AG08395 (cell line): Measurements from ENCODE around the gene MRPL11.
"Not testable (repeated sequence)": the region's sequence is repeated elsewhere in the genome, so short reads cannot be mapped to it uniquely, and the experiment has no call there.

Source experiments
- DNase-seq: peaks from one replicate; pipeline ENCODE4 v3.0.0; 2012; ENCODE audit warnings: mixed read lengths, low spot score

MRPL11 gene

DNA sequence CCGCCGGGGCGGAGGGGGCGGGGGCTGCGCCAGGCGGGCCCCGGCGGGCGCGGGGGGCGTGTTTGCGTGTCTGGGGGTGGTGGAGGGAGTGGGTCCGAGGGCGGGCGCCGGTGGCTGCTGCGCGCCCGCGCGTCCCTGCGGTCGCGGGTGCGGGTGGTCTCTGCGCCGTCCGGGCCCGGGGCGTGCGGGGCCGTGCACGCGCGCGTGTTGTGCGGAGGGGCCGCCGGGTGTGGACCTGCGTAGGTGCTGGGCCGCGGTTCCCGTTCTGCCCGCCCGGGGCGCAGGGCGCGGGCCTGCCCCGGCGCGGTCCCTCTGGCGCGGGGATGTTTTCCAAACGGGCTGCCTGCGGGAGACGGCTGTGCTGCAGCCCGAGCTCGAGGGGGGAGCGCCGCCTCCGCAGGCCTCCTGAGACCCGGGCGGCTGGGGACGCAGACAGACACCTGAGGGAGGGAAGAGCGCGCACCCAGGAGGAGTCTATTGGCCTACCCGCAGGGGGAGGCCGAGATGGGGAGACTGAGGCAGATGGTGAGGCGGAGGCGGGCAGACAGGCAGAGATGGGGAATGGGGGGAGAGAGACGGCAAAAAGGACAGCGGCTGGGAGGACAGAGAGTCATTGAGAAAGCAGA, 28.5 kb upstream of the MRPL11 start:
- DNase-seq, result peak; percentile 56

DNA sequence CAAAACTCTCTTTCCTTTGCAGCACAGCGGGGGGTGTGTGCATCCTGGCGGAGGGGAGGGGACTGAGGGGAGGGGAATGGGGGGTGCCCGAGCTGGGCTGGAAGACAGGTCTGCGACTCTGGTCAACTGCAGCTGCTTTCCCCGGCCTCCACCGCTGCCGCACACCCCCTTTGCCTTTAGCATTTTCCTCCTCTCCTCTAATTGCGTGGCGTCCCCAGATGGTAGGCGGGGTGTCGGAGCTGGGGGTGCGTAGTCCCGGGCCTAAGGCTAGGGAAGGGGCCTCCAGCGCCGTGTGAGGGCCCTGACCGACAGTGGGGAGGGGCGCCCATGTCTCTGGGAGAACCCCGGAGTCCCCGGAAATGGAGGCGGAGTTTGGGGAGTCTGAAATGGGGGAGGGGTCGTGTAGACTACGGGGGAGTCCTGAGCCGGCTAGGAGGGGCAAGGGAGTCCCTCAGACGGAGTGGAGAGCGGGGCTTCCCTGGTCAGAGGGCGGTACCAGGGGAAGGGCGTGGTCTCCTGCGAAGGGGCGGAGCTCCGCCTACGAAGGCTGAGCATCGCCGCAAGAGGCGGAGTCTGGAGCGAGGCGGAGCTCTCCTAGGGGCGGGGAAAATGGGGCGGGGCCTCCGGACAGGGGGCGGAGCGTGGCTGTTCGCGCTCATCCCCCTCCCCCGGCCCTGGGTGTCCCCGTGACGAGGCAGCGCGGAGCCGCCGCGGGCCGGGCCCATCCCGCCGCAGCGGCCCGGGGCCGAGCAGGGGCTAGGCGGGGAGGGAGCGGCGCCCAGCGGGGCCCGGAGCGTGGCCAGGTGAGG, 27.8 kb upstream of the MRPL11 start, which contains the start of gene PELI3:
TSS of gene PELI3 (plus strand) at position 681 of the 809 bp plus-strand sequence. CDS start 1,224 bp downstream, outside the sequence.
- DNase-seq, result peak; percentile 99

DNA sequence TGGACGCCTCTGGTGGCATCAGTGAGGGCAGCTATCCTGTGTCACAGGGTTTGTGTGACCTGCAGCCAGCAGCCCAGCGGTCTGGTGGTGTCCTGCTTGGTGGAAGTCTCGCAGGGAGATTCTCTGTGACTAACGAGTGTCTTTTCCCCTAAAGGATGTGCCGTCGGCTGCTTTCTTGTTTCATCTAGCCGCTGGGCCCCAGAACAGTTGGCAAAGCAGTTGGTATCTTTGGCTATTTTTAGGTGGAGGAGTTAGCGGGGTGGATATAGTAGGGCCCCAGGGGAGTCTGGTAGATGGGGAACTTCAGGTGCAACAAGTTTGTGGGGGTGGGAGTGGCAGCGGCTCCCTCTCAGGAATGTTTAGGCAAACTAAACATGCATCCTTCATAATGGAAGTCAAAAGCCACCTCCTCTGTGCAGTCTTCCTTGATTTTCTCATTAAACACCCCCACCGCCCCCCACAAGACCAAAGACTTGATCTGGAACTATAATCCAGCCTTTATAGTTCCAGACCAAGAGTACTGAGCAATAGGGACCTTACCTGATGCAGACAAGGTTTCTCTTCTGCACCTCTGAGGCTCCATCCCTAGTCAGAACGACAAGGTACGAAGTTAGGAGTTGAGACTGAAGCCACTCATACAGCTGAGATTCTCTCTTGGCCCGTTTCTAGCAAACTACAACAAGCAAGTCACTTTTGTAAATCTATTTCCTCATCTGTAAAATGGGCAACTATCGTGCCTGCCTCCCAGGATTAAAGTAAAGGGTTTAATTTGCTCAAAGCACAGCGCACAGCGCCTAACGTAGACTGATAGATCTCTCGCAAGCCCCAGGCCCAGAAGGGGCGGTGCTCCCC, 27.0 kb upstream of the MRPL11 start:
- no peak for DNase-seq

DNA sequence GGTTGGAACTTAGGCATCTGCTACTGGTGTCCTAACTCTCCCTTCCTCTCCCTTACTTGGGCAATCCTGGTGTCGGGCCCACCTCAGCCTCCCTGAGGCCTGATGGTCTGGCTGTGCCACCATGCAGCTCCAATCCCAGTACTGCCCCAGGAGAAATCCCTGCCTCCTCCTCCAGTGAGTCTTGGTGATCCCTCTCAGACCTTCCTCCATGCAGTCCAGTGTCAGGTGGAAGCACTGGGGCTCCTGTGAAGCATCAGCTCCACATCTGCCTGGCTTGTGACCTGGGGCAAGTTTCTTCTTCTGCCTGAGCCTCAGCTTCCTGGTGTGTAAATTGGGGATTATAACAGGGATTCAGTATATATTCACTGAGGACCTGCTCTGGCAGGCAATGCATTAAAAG, 26.3 kb upstream of the MRPL11 start:
- DNase-seq, result no peak

DNA sequence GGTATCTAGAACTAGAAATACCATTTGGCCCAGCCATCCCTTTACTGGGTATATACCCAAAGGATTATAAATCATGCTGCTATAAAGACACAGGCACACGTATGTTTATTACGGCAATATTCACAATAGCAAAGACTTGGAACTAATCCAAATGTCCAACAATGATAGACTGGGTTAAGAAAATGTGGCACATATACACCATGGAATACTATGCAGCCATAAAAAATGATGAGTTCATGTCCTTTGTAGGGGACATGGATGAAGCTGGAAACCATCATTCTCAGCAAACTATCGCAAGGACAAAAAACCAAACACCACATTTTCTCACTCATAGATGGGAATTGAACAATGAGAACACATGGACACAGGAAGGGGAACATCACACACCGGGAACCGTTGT, 25.5 kb upstream of the MRPL11 start:
- not testable (repeated sequence) for DNase-seq

DNA sequence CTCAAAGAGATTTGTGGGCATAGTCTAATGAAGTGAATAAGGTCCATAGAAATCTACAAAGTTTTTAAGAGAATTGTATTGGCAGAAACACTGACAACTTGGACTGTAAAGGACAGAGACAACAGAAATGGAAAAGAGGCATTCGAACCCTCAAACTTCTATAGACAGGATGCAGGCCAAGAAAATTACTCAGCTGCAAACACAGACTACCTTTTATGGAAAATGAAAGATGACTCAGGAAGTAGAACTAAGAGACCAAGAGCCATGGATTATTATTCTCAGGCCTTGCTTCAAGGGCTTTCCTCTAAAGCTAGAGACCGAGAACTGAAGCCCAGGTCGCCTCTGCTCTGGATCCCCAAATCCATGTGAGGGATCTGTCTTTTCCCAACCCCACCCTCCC, 24.3 kb upstream of the MRPL11 start:
- DNase-seq, result no peak

DNA sequence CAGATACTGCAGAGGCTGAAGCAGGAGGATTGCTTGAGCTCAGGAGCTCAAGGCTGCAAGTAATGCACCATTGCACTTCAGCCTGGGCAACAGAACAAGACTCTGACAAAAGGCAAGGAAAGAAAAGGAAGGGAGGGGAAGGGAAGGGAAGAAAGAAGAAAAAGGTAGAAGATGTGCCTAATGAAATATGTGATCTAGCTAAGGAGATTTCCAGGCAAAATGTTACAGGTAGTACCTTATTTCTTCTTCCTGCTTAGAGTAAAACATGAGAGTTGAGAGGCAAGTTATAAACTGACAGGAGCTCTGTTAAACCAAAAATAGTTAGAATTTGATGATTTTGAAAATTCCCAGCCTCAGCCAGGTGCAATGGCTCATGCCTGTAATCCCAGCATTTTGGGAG, 23.4 kb upstream of the MRPL11 start:
- no peak for DNase-seq

DNA sequence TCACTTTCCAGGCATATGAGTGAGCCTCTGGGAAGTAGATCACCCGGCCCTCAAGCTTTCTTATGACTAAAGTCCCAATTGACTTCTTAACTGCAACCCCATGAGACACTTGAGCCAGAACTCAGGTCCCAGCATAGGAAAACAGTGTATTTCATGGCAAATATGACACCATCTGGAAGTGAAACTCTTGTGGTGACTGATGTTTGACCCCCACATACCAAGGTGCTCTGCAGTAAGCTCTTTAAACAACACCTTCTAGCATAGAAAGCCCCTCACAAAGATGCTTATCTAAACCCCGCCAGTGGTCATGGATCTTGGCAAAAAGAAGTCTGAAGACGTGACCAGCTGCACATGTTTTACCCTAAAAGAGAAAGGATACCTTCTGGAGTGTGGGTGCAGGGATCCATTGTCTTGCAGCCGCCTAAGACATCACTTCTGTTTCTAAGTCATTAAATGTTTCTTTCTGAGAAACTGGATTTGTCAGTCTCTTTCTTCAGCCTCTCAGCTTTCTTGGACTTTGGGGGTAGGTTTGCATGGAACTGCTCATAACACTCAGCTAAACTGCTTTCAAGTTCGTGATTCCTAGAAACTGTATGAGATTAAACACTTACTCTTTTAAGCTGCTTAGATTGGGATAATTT, 20.6 kb upstream of the MRPL11 start:
- no peak for DNase-seq

DNA sequence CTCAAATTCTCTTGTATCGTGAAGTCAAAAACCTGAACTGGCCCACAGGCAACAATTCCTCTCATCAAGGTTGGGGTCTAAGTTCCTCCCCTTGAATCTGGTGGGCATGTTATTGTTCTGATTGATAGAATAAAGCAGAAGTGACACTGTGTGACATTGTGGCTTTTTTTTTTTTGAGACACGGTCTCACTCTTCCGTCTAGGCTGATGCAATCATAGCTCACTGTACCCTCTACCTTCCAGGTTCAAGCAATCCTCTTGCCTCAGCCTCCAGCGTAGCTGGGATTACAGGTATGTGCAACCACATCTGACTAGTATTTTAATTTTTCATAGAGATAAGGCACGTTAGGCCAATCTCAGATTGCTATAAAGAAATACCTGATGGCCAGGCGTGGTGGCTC, 19.2 kb upstream of the MRPL11 start:
- no peak for DNase-seq

DNA sequence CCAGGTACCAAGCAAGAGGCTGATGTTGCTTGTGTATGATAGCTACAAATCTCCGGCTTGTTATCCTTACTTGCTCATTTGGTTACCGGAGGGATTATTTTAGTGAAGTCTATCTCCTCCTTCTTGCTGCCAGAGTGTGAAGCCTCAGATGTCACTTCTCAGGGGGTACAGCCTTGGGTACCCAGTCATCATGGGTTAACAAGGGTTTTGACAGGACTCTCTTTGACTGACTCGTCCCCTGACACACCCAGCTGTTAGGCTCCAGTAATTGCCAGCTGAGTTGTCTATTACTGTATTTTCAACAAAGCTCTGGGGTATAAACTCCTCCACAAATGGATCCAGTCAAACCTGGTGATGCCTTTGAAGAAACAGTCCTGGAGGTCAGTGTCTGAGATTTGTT, 16.2 kb upstream of the MRPL11 start:
- DNase-seq, result no peak

DNA sequence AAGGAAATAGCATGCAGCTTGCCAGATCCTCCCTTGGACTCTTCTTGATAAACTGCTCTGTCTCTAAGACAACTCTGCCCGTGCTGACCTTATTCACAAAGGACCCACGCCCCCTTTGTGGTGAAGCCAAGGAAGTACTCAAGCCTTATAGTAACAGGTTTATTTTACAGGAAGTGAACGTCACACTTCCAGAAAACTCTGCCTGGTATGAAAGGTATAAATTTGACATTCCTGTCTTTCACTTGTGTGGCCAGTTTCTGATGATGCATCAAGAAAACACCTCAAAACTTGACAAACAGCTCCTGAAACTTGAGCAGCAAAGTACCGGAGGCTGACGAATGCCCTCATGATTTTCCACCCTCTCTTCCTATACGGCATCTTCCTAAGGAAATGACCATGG, 15.6 kb upstream of the MRPL11 start:
- DNase-seq, result no peak

DNA sequence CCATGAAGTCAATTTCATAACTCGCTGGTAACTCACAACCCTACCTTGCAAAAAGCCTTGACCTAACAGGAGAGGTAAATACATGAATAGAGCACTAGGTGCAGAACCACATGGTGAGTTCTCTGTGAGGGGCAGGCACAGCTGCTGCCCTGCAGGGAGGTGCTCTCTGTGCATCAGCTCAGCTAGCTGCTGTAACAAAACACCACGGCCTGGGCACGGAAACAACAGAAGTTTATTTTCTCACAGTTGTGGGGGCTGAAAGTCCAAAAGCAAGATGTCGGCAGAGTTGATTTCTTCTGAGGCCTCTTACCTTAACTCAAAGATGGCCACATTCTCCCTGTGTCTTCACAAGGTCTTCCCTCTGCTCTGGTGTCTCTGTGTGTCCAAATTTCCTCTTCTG, 13.0 kb upstream of the MRPL11 start:
- no peak for DNase-seq

DNA sequence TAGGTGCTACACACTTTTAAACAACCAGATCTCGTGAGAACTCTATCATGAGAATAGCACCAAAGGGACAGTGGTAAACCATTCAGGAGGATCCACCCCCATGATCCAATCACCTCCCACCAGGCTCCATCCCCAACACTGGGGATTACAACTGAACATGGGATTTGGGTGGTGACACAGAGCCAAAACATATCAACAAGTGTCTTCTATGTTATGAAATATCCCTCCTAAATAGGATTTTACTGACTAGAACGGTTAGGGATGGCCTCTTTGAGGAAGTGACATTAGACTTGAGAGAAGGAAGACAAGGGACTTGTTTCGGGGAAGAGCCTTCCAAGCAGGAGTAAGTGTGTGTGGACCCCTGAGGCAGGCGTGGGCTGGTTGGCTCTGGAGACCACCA, 11.9 kb upstream of the MRPL11 start:
- no peak for DNase-seq

DNA sequence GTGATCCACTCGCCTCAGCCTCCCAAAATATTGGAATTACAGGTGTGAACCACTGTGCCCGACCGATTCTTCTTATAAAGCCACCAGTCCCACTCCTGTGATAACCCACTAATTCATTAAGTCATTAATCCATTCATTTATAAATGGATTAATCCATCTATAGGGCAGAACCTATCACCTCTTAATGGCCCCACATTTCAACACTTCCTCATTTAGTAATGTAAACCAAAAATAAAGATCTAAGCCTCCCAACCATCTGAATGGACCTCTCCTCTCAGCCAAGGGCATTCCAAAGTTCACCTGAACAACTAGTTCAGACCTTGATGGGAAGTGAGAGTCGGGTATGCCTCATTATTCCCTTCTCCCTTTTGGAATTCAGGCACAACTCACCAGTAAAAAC, 9.9 kb upstream of the MRPL11 start:
- no peak for DNase-seq

DNA sequence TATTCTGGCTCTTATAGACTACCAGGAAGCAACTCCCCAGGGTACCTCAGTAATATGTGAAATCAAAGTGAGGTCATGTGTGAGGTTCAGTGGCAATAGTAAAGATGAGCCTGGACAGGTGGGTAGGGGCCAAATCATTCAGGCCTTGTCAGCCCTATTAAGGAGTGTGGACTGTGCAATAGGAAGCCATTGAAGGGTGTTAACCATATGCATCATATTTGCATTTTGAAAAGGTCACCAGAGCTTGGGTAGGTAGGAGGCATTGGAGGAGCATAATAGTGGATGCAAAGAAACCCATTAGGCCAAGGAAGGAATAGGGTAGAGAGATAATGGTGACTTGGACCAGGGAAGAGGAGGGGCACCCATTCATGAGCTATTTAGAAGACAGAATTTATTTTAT, 8.4 kb upstream of the MRPL11 start:
- no peak for DNase-seq

DNA sequence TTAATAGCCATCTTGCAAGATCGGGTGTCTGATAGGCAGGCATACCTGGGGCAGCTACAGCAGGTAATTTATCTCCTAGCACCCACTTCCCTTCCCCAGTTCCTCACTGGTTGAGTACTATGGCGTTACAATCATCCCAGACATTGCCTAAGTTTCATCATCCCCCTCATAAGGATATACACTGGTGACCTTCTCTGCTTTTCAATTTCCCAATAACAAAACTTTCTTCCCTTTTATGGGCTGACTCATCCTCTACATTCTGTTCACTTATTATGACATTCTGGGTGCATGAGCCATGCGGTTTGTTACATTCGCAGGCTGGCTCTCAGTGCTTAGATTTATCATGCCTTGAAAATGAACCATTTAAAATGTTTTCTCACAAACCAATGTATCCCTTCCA, 5.0 kb upstream of the MRPL11 start:
- peak; percentile 52 for DNase-seq

DNA sequence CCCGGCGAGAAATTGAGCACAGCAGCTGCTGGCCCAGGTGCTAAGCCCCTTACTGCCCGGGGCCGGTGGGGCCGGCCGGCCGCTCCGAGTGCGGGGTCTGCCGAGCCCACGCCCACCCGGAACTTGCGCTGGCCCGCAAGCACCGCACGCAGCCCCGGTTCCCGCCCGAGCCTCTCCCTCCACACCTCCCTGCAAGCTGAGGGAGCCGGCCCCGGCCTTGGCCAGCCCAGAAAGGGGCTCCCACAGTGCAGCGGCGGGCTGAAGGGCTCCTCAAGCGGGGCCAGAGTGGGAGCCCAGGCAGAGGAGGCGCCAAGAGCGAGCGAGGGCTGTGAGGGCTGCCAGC, 2.3 kb upstream of the MRPL11 start:
- not testable (repeated sequence) for DNase-seq

DNA sequence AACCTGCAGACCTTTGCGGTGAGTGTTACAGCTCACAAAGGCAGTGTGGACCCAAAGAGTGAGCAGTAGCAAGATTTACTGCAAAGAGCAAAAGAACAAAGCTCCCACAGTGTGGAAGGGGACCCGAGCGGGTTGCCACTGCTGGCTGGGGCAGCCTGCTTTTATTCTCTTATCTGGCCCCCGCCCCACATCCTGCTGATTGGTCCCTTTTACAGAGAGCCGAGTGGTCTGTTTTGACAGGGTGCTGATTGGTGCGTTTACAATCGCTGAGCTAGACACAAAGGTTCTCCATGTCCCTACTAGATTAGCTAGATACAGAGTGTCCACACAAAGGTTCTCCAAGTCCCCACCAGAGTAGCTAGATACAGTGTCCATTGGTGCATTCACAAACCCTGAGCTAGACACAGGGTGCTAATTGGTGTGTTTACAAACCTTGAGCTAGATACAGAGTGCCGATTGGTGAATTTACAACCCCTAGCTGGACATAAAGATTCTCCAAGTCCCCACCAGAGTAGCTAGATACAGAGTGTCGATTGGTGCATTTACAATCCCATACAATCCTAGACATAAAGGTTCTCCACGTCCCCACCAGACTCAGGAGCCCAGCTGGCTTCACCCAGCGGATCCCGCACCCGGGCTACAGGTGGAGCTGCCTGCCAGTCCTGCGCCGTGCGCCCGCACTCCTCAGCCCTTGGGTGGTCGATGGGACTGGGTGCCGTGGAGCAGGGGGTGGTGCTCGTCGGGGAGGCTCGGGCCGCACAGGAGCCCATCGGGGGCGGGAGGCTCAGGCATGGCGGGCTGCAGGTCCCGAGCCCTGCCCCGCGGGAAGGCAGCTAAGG, 1.7 kb upstream of the MRPL11 start:
- DNase-seq, result not testable (repeated sequence)

DNA sequence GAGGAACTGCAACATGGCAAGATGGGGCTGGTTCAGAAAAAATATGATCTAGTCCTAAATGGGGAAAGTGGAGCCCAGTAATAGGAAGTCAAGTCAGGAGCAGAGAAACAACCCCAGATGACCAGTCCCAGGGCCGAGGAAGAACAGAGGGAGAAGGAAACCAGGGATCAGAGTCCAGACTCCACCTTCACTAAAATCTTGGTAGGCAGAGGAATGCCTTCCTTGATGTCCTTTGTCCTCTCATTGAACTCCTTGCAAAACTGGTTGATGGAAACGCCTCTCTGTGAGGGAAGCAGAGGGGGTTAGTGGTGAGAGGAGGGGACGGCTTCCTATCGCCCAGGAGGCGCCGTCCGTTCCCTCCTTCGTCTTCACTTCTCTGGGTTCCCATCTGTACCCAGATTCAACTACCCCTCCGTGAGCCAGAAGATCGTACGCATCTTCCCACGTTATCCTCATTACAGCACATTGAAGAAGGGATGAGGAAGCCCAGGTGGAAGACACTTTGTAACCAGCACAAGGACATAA, 607 bp downstream of the MRPL11 start:
- DNase-seq, result no peak

DNA sequence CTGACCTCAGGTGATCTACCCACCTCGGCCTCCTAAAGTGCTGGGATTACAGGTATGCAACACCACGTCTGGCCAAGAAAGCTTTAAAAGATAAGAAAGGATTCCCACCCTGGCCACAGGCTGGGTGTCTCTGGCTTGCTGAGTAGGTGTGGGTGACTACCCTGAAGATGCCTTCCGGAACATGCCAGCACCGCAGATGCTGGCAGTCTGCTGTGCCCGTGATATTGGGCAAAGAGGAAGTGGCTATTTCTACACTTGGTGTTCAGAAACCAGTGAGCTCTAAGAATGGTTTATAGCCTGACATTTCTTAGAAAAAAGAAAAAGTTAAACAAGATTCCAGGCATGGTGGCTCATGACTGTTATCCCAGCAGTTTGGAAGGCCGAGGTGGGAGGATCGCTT, 6.1 kb downstream of the MRPL11 start:
- DNase-seq, result no peak

DNA sequence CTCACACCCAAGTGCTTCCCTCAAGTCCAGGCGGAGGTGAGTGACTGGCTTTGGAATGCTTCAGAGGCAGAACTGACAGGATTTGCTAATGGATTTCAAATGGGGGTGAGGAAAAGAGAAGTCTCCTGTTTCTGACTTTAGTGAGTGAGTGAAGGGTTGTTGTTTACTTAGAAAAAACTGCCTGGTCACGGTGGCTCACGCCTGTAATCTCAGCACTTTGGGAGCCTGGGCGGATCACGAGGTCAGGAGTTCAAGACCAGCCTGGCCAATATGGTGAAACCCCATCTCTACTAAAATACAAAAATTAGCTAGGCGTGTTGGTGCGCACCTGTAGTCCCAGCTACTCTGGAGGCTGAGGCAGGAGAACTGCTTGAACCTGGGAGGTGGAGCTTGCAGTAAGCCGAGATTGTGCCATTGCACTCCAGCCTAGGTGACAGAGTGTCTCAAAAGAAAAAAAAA, 6.7 kb downstream of the MRPL11 start:
- DNase-seq, result not testable (repeated sequence)
